Endothelial cell of umbilical vein (primary cell): ENCODE measurements around the gene MAPK8. TPM values are rescaled to one million over a fixed set of nuclear protein-coding genes. Genes with fewer than 3 reads are reported as not detected.

Experiments
- BruUV-seq: library from RNA; stranded (reverse); fragments of 400-500 nt; replicated peaks from 2 replicates; lab custom pipeline; 2021; lab: Mats Ljungman, UMichigan
- CTCF ChIA-PET: fragments of 300-600, 350-600 bp; sonication (Branson Sonifier 250); formaldehyde crosslinking; loops from one replicate; lab custom pipeline; 2021; ENCODE audit warnings: antibody characterized with exemption, inconsistent platforms; lab: Charles Lee
- POLR2A ChIA-PET: fragments of 300-600, 350-600 bp; sonication (Branson Sonifier 250); formaldehyde crosslinking; loops from one replicate; lab custom pipeline; 2021; ENCODE audit warnings: antibody characterized with exemption, inconsistent platforms; lab: Charles Lee
- DNase-seq: peaks from one replicate; pipeline ENCODE4 v3.0.0-alpha.2; 2011; ENCODE audit warnings: low read depth, low spot score
- FAIRE-seq: peaks from 2 replicates; lab custom pipeline; 2011; peaks lifted over from hg19 to GRCh38; lab: Jason Lieb, UNC
- H2AFZ ChIP-seq: 2 replicates; pipeline ENCODE4 v1.6.0; 2012; ENCODE audit warnings: low read depth, low read length, control low read depth, inconsistent platforms
- H3K27ac ChIP-seq: 2 replicates; pipeline ENCODE4 v1.5.1; 2011; ENCODE audit warnings: low read depth, mild to moderate bottlenecking, control low read depth, low read length, moderate library complexity; ENCODE audit not compliant: insufficient read depth
- H3K27me3 ChIP-seq, 2 experiments: 2 replicates each; pipeline versions ENCODE4 v1.6.0 to v1.6.1; 2011; ENCODE audit warnings: low read length in 2 of 2, mixed read lengths in 1 of 2; ENCODE audit not compliant: control insufficient read depth in 2 of 2, insufficient read depth in 2 of 2
- H3K36me3 ChIP-seq, 2 experiments: 2 replicates in 1 of 2; 3 replicates in 1 of 2; pipeline ENCODE4 v1.5.1; 2011; ENCODE audit warnings: low read length in 2 of 2, mild to moderate bottlenecking in 1 of 2, moderate library complexity in 1 of 2; ENCODE audit not compliant: control insufficient read depth in 2 of 2, insufficient read depth in 2 of 2; ENCODE audit errors: extremely low read depth in 1 of 2
- H3K4me1 ChIP-seq: 3 replicates; pipeline ENCODE4 v1.5.1; 2011; ENCODE audit warnings: mild to moderate bottlenecking, low read length; ENCODE audit not compliant: control insufficient read depth, insufficient read depth; ENCODE audit errors: extremely low read depth
- H3K4me2 ChIP-seq: 2 replicates; pipeline ENCODE4 v1.6.1; 2011; ENCODE audit warnings: low read length, control low read depth, mixed read lengths; ENCODE audit not compliant: insufficient read depth
- H3K4me3 ChIP-seq, 3 experiments: fragments of 200-600 bp in 1 of 3; sonication (generic), shearing (Covaris generic) in 1 of 3; replicated peaks in 1 of 3; 2 replicates each; pipeline ENCODE4 v1.5.1; 2011 to 2016; ENCODE audit warnings: control low read depth in 3 of 3, low read length in 3 of 3, mild to moderate bottlenecking in 2 of 3, inconsistent platforms in 1 of 3, low read depth in 1 of 3, moderate library complexity in 1 of 3; ENCODE audit not compliant: insufficient read depth in 1 of 3
- H3K79me2 ChIP-seq: 2 replicates; pipeline ENCODE4 v1.6.0; 2012; ENCODE audit warnings: low read length, inconsistent platforms; ENCODE audit not compliant: control insufficient read depth, insufficient read depth
- H3K9ac ChIP-seq: replicated peaks from 2 replicates; pipeline ENCODE3; 2011; ENCODE audit warnings: low read length, control low read depth; ENCODE audit not compliant: insufficient read depth; ENCODE audit errors: extremely low read depth
- H3K9me1 ChIP-seq: replicated peaks from 3 replicates; pipeline ENCODE4 v1.6.0; 2011; ENCODE audit warnings: mild to moderate bottlenecking, low read length; ENCODE audit not compliant: control insufficient read depth, insufficient read depth; ENCODE audit errors: extremely low read depth
- H3K9me3 ChIP-seq: replicated peaks from 2 replicates; pipeline ENCODE4 v1.5.1; 2012; ENCODE audit warnings: low read length, inconsistent platforms; ENCODE audit not compliant: control insufficient read depth, insufficient read depth
- H4K20me1 ChIP-seq: replicated peaks from 2 replicates; pipeline ENCODE3; 2011; ENCODE audit warnings: mild to moderate bottlenecking, low read length; ENCODE audit not compliant: control insufficient read depth, insufficient read depth; ENCODE audit errors: extremely low read depth
- CTCF ChIP-seq, 2 donors: IDR thresholded peaks; 1 replicate in 1 of 2; 2 replicates in 1 of 2; pipeline ENCODE4 v1.5.1; 2011; ENCODE audit warnings: low read length in 2 of 2, mild to moderate bottlenecking in 2 of 2, moderate library complexity in 2 of 2, control low read depth in 1 of 2, inconsistent platforms in 1 of 2, low read depth in 1 of 2; ENCODE audit not compliant: insufficient read depth in 1 of 2; ENCODE audit errors: extremely low read depth in 1 of 2
- EZH2 ChIP-seq: IDR thresholded peaks from 2 replicates; pipeline ENCODE4 v1.6.1; 2012; ENCODE audit warnings: borderline replicate concordance, low read depth, mild to moderate bottlenecking, moderate library complexity, low read length, inconsistent platforms; ENCODE audit not compliant: severe bottlenecking
- FOS ChIP-seq: IDR thresholded peaks from 2 replicates; pipeline ENCODE4 v1.6.1; 2011; ENCODE audit warnings: mild to moderate bottlenecking, low read length, moderate library complexity, borderline replicate concordance; ENCODE audit not compliant: insufficient read depth
- MAX ChIP-seq: IDR thresholded peaks from 2 replicates; pipeline ENCODE4 v1.6.1; 2011; ENCODE audit not compliant: insufficient read depth, insufficient read length
- MYC ChIP-seq: IDR thresholded peaks from one replicate; pipeline ENCODE4 v1.6.1; 2011; ENCODE audit warnings: mild to moderate bottlenecking, low read depth, low read length
- POLR2AphosphoS5 ChIP-seq: IDR thresholded peaks from 2 replicates; pipeline ENCODE4 v1.6.1; 2012; ENCODE audit warnings: low read depth, mild to moderate bottlenecking, control low read depth, low read length, moderate library complexity; ENCODE audit not compliant: insufficient read depth
- dilution Hi-C: fragments of 300-500 bp; cut with MboI; formaldehyde crosslinking; loops from one replicate; pipeline ENCODE4 v1.15.0; 2019; ENCODE audit warnings: low sequenced_read_pairs; ENCODE audit not compliant: extremely low pct_ligation_motif_present
- intact Hi-C: fragments of 100-400 bp; cut with micrococcal nuclease; formaldehyde crosslinking; loops from one replicate; pipeline ENCODE4 v1.10.0; 2022
- polyA plus RNA-seq, 4 experiments: library from polyadenylated mRNA; depleted of rRNA in 3 of 4; stranded (reverse) in 3 of 4; unstranded in 1 of 4; fragments of >200 nt; gene quantifications; 2 replicates each; pipeline versions ENCODE4 v1.2.1 to v1.2.3, GENCODE V29; 2011 to 2012; ENCODE audit warnings: missing spikeins in 1 of 4
- total RNA-seq: library from RNA; stranded (reverse); gene quantifications from 2 replicates; pipeline ENCODE4 v1.2.3, GENCODE V29; 2021

The MAPK8 gene
- total and polyA plus RNA-seq, 2 donors (not counting 3 experiments of a cell fraction or from before 2014, with no cell fraction given), result 25.3 to 56.2 TPM

DNA sequence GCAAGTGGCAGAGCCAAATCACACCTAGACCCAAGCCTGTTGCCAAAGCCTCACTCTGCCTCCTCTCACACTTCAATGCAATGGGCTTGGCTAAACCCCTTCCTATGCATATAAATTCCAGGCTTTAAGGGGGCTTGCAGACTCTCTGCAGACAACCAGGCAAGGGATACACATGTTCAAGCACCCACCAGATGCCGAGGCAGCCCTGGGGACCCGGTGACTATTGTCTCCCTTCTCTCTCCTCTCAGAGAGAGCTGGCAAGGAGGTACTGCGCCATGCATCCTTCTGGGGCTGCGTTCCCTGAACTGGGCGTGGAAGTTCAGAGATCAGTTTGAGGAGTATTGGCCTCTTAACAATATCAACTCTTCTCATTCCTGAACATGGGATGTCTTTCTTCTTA is 167.2 kb downstream of the MAPK8 start:
- no peak overlapping the region for H3K9ac ChIP-seq
- no peak overlapping the region for H3K4me2 ChIP-seq
- no peaks in the 10 kb centered on the region for H4K20me1 ChIP-seq
- no peak overlapping the region for H3K4me3 ChIP-seq
- H3K27me3 ChIP-seq, result no peaks in the 10 kb centered on the region
- no peak for DNase-seq
- no peaks in the 10 kb centered on the region for H3K36me3 ChIP-seq
- H3K27ac ChIP-seq, result no peak overlapping the region
- dilution Hi-C loops, result no loop called here
- H3K9me1 ChIP-seq, result no peaks in the 10 kb centered on the region
- no peak for TF ChIP-seq CTCF (IDR thresholded peaks at IDR 0.05; ENCODE audit: extremely low read depth in 1 of 2, insufficient read depth in 1 of 2, low read depth in 1 of 2, low read length in 2 of 2)
- no peak for TF ChIP-seq MYC
- no peak for TF ChIP-seq EZH2
- TF ChIP-seq POLR2AphosphoS5, result no peak
- no peak for TF ChIP-seq MAX
- no peak for TF ChIP-seq FOS
- H2AFZ ChIP-seq, result no peak overlapping the region
- no TSS peak for BruUV-seq
- intact Hi-C loops, result no loop called here
- ChIA-PET POLR2A (no interaction called here), CTCF (no interaction called here)
- H3K4me1 ChIP-seq, result peaks cover 35% of the 10 kb centered on the region
- no peaks in the 10 kb centered on the region for H3K9me3 ChIP-seq
- no peak for FAIRE-seq
- H3K79me2 ChIP-seq, result peaks cover 32% of the 10 kb centered on the region
